Thyroid gland (tissue), 4 donors: ENCODE data around the gene NAV2.

Experiments used
- POLR2A ChIP-seq, 2 donors: fragments of 450-650 bp; IDR thresholded peaks; one replicate each; pipeline ENCODE4 v1.6.1; 2017; ENCODE audit warnings: antibody characterized with exemption in 2 of 2, mild to moderate bottlenecking in 2 of 2, moderate library complexity in 1 of 2
- TF ChIP-seq, protein P1 (sequence below), 6 experiments: fragments of 200-600 bp in 3 of 6; fragments of 450-650 bp in 3 of 6; sonication (generic) in 3 of 6; IDR thresholded peaks; one replicate each; pipeline ENCODE4 v1.5.1; 2016 to 2019; ENCODE audit warnings: antibody characterized with exemption in 6 of 6, mild to moderate bottlenecking in 2 of 6, inconsistent platforms in 1 of 6, moderate library complexity in 1 of 6

DNA sequence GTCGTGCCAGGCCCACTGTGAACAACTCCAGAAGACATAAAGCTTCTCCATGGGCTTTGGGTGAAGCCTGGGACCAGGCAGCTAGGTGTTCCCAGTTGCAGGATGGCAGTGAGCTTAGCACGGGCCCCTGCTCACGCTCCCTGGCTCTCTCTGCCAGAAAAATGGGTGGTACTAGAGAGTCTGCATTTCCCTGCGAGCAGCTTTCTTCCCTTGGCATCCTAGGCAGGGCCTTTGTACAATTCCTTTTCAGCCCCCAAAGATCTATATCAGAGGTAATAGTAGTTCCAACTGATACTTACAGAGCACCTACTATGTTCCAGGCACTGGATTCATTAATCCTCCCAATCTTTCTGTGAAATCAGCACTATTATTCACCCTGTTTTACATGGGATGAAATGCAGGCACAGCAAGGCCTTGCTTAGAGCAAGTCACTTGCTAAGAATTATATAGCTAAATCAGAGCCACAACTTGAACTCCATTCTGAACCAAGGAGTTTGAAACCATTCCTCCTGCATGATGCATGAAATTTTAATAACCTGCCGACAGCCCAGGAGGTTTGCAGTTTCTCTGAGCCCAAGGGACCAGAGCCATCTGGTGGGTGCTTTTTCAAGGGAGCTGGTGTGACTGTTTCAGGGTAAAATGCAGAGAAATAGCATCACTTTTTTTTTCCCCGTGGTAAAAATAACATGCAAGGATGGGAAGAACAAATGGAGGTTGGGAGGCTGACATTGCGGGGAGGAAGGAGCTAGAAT is 22.7 kb downstream of the NAV2 start:
- TF ChIP-seq, protein P1, sequence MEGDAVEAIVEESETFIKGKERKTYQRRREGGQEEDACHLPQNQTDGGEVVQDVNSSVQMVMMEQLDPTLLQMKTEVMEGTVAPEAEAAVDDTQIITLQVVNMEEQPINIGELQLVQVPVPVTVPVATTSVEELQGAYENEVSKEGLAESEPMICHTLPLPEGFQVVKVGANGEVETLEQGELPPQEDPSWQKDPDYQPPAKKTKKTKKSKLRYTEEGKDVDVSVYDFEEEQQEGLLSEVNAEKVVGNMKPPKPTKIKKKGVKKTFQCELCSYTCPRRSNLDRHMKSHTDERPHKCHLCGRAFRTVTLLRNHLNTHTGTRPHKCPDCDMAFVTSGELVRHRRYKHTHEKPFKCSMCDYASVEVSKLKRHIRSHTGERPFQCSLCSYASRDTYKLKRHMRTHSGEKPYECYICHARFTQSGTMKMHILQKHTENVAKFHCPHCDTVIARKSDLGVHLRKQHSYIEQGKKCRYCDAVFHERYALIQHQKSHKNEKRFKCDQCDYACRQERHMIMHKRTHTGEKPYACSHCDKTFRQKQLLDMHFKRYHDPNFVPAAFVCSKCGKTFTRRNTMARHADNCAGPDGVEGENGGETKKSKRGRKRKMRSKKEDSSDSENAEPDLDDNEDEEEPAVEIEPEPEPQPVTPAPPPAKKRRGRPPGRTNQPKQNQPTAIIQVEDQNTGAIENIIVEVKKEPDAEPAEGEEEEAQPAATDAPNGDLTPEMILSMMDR (IDR thresholded peaks at IDR 0.05): peak in 1 of 6 experiments; percentile 22
- no peak for TF ChIP-seq POLR2A (IDR thresholded peaks at IDR 0.05)
